Measurements from ENCODE around the gene UBE2J2. TPM values are rescaled to one million over a fixed set of nuclear protein-coding genes. Genes with fewer than 3 reads are reported as not detected.

Gene UBE2J2
- total and polyA plus RNA-seq, 8 donors = 14.0 to 252 (median 46.5) TPM

- TF ChIP-seq POLR2A (IDR thresholded peaks at IDR 0.05) = no peak
- no peak for TF ChIP-seq EP300 (IDR thresholded peaks at IDR 0.05)
- no peak for TF ChIP-seq CTCF (IDR thresholded peaks at IDR 0.05)
- WGBS, 5 donors = 86 to 100% (median 95%) methylated on average over 2 to 8 of the region's 8 CpGs
Measured at GRCh38 chr1:1321477-1321876, 47.8 kb upstream of the UBE2J2 start.

GRCh38 chr1:1320666-1321448, 47.2 kb upstream of the UBE2J2 start:
- H3K4me1 ChIP-seq = peaks cover 51 to 84% (median 76%) of the 10 kb centered on the region in 4 donors
- intact Hi-C loops (cut with DNase I; ENCODE audit: low total_unique reads) = no loop called here
- no peak for TF ChIP-seq CTCF (IDR thresholded peaks at IDR 0.05)
- TF ChIP-seq POLR2A (IDR thresholded peaks at IDR 0.05) = no peak
- no peak for TF ChIP-seq EP300 (IDR thresholded peaks at IDR 0.05)
- no peak for TF ChIP-seq POLR2AphosphoS5 (IDR thresholded peaks at IDR 0.05)
- H3K36me3 ChIP-seq = peaks cover 7 to 54% (median 44%) of the 10 kb centered on the region in 4 donors
- WGBS, 5 donors = 64 to 82% (median 74%) methylated on average over 11 to 23 of the region's 23 CpGs
- H3K4me3 ChIP-seq = peak overlapping the region in 1 of 4 donors; percentile 16
- no peaks in the 10 kb centered on the region for H3K27me3 ChIP-seq
- no peaks in the 10 kb centered on the region for H3K9me3 ChIP-seq
- DNase-seq = no peak
- H3K27ac ChIP-seq = peak overlapping the region in 2 of 5 donors; percentile 13 to 86

More at GRCh38 chr1:1321477-1321876, 47.8 kb upstream of the UBE2J2 start:
- H3K4me1 ChIP-seq = peaks cover 58 to 84% (median 79%) of the 10 kb centered on the region in 4 donors
- peaks cover 7 to 53% (median 41%) of the 10 kb centered on the region in 4 donors for H3K36me3 ChIP-seq
- H3K4me3 ChIP-seq = peak overlapping the region in 1 of 4 donors; percentile 16
- H3K27me3 ChIP-seq = no peaks in the 10 kb centered on the region
- intact Hi-C loops (cut with DNase I; ENCODE audit: low total_unique reads) = no loop called here
- H3K27ac ChIP-seq = peak overlapping the region in 2 of 5 donors; percentile 13 to 86
- no peak for DNase-seq
- no peaks in the 10 kb centered on the region for H3K9me3 ChIP-seq

GRCh38 chr1:1319646-1319941, 45.9 kb upstream of the UBE2J2 start:
- TF ChIP-seq CTCF (IDR thresholded peaks at IDR 0.05) = no peak
- no peak for TF ChIP-seq POLR2A (IDR thresholded peaks at IDR 0.05)
- no peak for TF ChIP-seq POLR2AphosphoS5 (IDR thresholded peaks at IDR 0.05)
- TF ChIP-seq EP300 (IDR thresholded peaks at IDR 0.05) = no peak
- Histone ChIP-seq H3K36me3 (peaks cover 14 to 62% (median 52%) of the 10 kb centered on the region in 4 donors), H3K27me3 (no peaks in the 10 kb centered on the region), H3K4me3 (no peak overlapping the region), H3K4me1 (peaks cover 44 to 82% (median 70%) of the 10 kb centered on the region in 4 donors), H3K27ac (peak overlapping the region in 4 of 5 donors; percentile 29 to 86 (median 72)), H3K9me3 (no peaks in the 10 kb centered on the region)
- WGBS, 5 donors = 84 to 91% (median 88%) methylated on average over 13 of the region's 13 CpGs
- intact Hi-C loops (cut with DNase I; ENCODE audit: low total_unique reads) = no loop called here
- DNase-seq = no peak

GRCh38 chr1:1318777-1319645, 45.4 kb upstream of the UBE2J2 start:
- Histone ChIP-seq H3K4me1 (peaks cover 44 to 82% (median 68%) of the 10 kb centered on the region in 4 donors), H3K4me3 (no peak overlapping the region), H3K27me3 (no peaks in the 10 kb centered on the region), H3K36me3 (peaks cover 20 to 68% (median 58%) of the 10 kb centered on the region in 4 donors), H3K9me3 (no peaks in the 10 kb centered on the region), H3K27ac (peak overlapping the region; percentile 5 to 86 (median 67))
- intact Hi-C loops (cut with DNase I; ENCODE audit: low total_unique reads) = no loop called here
- no peak for DNase-seq
- WGBS, 5 donors = 88 to 91% (median 90%) methylated on average over 36 of the region's 36 CpGs
- TF ChIP-seq CTCF (IDR thresholded peaks at IDR 0.05) (no peak), POLR2A (IDR thresholded peaks at IDR 0.05) (no peak), POLR2AphosphoS5 (IDR thresholded peaks at IDR 0.05) (no peak)

Measured in stomach (tissue), 9 donors.